Measurements from ENCODE around the gene GATA3.

The GATA3 gene

DNA sequence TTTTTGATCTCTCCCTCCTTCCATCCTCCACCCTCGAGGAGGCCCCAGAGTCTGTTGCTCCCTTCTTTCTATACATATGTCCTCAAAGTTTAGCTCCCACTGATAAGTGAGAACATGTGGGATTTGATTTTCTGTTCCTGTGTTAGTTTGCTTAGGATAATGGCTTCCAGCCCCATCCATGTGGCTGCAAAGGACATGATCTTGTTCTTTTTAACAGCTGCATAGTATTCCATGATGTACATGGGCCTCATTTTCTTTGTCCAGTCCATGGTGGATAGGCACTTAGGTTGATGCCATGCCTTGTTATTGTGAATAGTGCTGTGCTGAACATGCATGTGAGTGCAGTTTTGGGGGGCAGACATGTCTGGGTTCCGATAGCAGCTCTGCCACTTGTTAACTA, 51.4 kb downstream of the GATA3 start:
- Histone ChIP-seq H3K9me3 (ENCODE audit: control insufficient read depth, low read length) (no peaks in the 10 kb centered on the region), H3K4me1 (no peaks in the 10 kb centered on the region), H3K27ac (no peak overlapping the region), H3K9ac (no peak overlapping the region), H3K4me2 (ENCODE audit: low read length) (no peak overlapping the region), H3K36me3 (ENCODE audit: control insufficient read depth, insufficient read depth, low read length) (no peaks in the 10 kb centered on the region), H3K4me3 (ENCODE audit: low read depth, low read length) (no peak overlapping the region), H3K79me2 (no peaks in the 10 kb centered on the region), H3K27me3 (ENCODE audit: control insufficient read depth, insufficient read depth, low read length) (no peaks in the 10 kb centered on the region), H2AFZ (no peak overlapping the region)
- TF ChIP-seq, protein P1, sequence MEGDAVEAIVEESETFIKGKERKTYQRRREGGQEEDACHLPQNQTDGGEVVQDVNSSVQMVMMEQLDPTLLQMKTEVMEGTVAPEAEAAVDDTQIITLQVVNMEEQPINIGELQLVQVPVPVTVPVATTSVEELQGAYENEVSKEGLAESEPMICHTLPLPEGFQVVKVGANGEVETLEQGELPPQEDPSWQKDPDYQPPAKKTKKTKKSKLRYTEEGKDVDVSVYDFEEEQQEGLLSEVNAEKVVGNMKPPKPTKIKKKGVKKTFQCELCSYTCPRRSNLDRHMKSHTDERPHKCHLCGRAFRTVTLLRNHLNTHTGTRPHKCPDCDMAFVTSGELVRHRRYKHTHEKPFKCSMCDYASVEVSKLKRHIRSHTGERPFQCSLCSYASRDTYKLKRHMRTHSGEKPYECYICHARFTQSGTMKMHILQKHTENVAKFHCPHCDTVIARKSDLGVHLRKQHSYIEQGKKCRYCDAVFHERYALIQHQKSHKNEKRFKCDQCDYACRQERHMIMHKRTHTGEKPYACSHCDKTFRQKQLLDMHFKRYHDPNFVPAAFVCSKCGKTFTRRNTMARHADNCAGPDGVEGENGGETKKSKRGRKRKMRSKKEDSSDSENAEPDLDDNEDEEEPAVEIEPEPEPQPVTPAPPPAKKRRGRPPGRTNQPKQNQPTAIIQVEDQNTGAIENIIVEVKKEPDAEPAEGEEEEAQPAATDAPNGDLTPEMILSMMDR (IDR thresholded peaks at IDR 0.05), result no peak

DNA sequence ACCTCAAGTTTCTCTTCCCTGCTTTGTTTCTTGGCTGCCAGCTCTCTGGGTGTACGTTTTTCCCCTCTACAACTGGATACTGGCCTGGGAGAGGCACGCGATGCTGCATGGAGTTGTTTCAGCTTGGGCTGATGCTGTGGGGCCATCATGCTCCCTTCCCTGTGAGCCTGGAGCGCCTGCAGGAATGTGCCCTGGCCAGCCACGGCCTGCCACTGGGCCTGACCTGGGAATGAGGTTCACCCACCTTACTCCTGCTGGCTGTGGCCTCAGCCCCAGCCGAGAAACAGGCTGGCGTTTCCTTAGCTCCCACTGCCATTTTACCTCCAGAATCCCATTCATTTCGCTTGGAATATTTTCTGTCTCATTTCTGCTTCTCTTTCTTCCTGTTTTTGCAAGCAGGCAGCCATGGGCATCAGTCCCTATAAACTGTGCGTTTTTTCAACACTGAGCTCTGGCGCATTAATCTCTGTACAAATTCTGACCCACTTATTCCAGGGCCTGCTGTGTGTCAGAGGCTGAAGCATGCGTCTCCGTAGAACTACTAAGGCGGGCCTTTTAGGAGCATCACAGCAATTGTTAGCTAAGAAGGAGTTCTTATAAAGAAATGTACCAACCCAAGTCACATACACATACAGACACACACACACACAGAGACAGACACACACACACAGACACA, 57.9 kb downstream of the GATA3 start:
- no peak overlapping the region for H2AFZ ChIP-seq
- no peaks in the 10 kb centered on the region for H3K4me1 ChIP-seq
- H3K36me3 ChIP-seq (ENCODE audit: control insufficient read depth, insufficient read depth, low read length), result no peaks in the 10 kb centered on the region
- H3K9me3 ChIP-seq (ENCODE audit: control insufficient read depth, low read length), result no peaks in the 10 kb centered on the region
- TF ChIP-seq, protein P1 (IDR thresholded peaks at IDR 0.05), result no peak
- no peaks in the 10 kb centered on the region for H3K79me2 ChIP-seq
- no peaks in the 10 kb centered on the region for H3K27me3 ChIP-seq (ENCODE audit: control insufficient read depth, insufficient read depth, low read length)
- H3K4me3 ChIP-seq (ENCODE audit: low read depth, low read length), result no peak overlapping the region
- H3K9ac ChIP-seq, result no peak overlapping the region
- no peak overlapping the region for H3K27ac ChIP-seq
- no peak overlapping the region for H3K4me2 ChIP-seq (ENCODE audit: low read length)

DNA sequence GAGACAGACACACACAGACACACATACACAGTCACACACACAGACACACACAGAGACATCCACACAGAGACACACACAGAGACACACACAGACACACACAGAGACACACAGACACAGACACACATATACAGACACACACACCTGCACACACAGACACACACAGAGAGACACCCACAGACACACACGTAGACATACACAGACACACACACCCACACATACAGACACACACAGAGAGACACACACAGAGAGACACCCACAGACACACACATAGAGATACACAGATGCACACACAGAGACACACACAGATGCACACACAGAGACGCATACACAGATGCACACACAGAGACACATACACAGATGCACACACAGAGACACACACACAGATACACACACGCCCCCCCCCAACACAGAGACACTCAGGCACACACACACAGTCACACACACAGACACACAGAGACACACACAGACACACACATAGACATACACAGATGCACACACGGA, 58.5 kb downstream of the GATA3 start:
- TF ChIP-seq, protein P1 (IDR thresholded peaks at IDR 0.05), result no peak
- H3K4me2 ChIP-seq (ENCODE audit: low read length), result no peak overlapping the region
- no peaks in the 10 kb centered on the region for H3K27me3 ChIP-seq (ENCODE audit: control insufficient read depth, insufficient read depth, low read length)
- H2AFZ ChIP-seq, result no peak overlapping the region
- no peaks in the 10 kb centered on the region for H3K36me3 ChIP-seq (ENCODE audit: control insufficient read depth, insufficient read depth, low read length)
- H3K9me3 ChIP-seq (ENCODE audit: control insufficient read depth, low read length), result no peaks in the 10 kb centered on the region
- H3K4me3 ChIP-seq (ENCODE audit: low read depth, low read length), result no peak overlapping the region
- H3K9ac ChIP-seq, result no peak overlapping the region
- no peaks in the 10 kb centered on the region for H3K79me2 ChIP-seq
- no peak overlapping the region for H3K27ac ChIP-seq
- no peaks in the 10 kb centered on the region for H3K4me1 ChIP-seq

DNA sequence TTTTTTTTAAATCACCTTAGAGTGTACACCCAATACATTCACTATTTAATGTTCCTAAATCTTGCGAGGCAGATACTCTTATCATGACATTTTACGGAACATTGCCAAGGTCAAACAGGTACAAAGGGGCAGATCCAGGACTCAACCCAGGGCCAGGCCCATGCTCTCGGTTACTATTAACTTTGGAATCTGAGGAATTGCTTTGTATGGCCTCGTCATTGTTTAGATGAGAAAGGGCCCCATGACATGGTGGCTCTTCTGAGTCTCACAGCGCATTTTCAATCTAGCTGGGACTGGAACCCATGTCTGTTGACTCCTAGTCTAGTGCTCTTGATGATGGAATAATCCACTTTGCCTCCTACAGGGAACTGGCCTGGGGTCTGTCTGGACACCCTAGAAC, 59.1 kb downstream of the GATA3 start:
- no peak overlapping the region for H3K4me2 ChIP-seq (ENCODE audit: low read length)
- no peak overlapping the region for H3K9ac ChIP-seq
- H3K27ac ChIP-seq, result no peak overlapping the region
- TF ChIP-seq, protein P1 (IDR thresholded peaks at IDR 0.05), result no peak
- H3K4me3 ChIP-seq (ENCODE audit: low read depth, low read length), result no peak overlapping the region
- no peak overlapping the region for H2AFZ ChIP-seq
- no peaks in the 10 kb centered on the region for H3K27me3 ChIP-seq (ENCODE audit: control insufficient read depth, insufficient read depth, low read length)
- H3K79me2 ChIP-seq, result no peaks in the 10 kb centered on the region
- no peaks in the 10 kb centered on the region for H3K9me3 ChIP-seq (ENCODE audit: control insufficient read depth, low read length)
- no peaks in the 10 kb centered on the region for H3K4me1 ChIP-seq
- no peaks in the 10 kb centered on the region for H3K36me3 ChIP-seq (ENCODE audit: control insufficient read depth, insufficient read depth, low read length)
